NCI-H1092 (cell line): ENCODE measurements around the gene BET1L.
"Not testable (repeated sequence)": the region's sequence is repeated elsewhere in the genome, so short reads cannot be mapped to it uniquely, and the experiment has no call there.

Experiments
- DNase-seq: peaks from one replicate; lab custom pipeline; 2025; lab: John Stamatoyannopoulos, UW

Gene BET1L

GRCh38 chr11:227824-228379 is 20.7 kb upstream of the BET1L start:
- DNase-seq, result no peak

- DNase-seq, result no peak
Observed at GRCh38 chr11:225734-226453, 18.7 kb upstream of the BET1L start.

GRCh38 chr11:224424-224823 is 17.2 kb upstream of the BET1L start:
- DNase-seq, result no peak

- DNase-seq, result no peak
Observed at GRCh38 chr11:223884-224283, 16.7 kb upstream of the BET1L start.

- DNase-seq, result no peak
Observed at GRCh38 chr11:223026-223789, 16.0 kb upstream of the BET1L start.

DNA sequence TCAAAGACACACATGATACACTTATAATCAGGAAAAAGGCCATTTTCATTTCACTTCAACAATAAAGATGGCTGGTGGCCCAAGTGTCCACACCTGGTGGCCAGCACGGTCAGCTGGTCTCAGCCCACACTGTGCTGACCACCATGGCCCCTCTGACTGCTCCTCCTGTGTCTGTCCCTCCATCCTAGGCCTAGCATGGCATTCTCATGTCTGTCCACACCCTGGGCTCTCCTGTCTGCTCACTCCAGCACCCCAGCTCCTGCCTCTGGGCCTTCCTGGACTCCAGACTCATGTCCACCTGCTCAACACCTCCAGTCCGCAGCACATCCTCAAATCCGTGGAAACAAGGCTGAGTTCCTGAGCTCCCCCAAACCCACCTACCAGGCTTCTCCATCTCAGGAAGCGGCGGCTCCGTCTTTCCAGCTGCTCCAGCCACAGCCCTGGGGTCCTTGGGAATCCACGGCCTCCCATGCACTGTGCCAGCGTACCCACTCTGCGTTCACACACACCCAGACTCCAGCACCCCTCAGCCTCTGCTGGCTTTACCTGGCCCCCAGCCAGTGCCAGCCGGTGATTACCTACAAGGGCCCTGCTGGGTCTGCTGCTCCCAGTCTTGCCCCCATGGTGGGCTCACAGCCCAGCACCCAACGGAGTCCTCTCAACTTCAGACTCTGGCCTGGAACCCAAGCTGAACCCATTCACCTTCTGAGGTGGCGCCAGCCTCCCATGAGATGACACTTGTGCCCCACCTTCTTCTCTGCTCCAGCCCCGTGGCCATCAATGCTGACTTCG is 15.0 kb upstream of the BET1L start:
- no peak for DNase-seq

DNA sequence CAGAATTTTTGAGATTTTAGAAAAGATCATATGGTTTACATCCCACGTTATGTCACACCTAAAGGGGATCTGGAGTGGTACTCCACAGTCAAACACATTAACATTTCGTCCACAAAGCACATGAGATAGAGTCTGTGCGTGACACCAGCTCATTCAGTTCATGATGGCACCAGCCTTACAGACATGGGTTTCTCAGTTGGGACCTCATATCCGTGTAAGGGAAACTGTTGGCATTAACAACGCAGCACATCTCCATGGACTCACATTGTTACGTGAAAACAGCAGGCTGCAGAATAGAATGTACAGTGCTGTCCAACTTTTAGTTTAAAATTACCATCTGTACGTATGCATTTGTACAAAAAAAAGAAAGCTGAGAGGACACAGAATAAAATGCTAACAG is 14.3 kb upstream of the BET1L start:
- no peak for DNase-seq

GRCh38 chr11:220641-221215 is 13.5 kb upstream of the BET1L start:
- not testable (repeated sequence) for DNase-seq

DNA sequence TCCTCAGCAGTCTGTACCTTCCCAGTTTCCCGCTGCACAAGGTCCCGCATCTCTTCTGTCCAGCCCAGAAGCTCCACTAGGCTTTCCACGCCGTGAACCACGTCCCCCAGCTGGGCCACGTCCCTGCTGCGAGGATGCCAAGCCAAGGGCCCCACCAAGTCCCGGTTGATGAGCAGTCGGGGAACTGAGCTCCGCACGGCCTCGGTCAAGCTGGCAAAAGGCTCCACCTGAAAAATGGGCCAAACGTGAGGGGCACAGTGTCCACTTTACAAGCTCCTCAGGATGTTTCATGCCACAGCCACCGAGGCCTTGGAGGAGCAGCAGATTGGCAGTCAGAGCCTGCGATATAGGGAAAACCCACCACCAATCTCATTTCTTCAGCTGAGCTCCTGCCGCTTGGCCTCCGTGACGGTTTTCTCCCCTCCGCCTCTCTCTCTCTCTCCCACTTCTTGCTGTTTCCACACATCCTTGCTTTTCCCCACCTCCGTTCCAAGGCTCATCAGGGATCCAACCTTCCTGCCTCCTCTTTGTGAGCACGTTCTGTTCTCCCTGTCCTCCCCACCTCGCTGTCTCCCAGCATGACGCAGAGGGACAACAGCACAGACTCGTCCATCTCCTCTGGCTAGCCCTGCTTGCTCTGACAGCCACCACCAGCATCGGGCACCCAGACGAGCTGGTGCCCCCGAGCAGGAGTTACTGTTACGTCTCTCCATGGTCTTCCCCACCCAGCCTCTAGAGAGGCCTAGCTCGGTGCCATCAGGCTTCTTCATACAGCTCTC is 11.8 kb upstream of the BET1L start:
- DNase-seq, result no peak

DNA sequence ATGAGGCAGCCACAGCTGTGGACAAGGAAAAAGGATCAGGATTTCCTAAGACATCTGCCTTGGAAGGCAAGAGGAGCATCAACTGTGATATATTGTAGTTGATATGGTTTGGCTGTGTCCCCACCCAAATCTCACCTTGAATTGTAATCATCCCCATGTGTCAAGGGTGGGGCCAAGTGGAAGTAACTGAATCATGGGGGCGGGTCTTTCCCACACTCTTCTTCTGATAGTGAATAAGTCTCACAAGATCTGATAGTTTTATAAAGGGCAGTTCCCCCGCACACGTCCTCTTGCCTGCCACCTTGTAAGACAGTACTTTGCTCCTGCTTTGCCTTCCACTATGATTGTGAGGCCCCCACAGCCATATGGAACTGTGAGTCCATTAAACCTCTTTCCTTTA is 10.5 kb upstream of the BET1L start:
- no peak for DNase-seq

- DNase-seq, result no peak
Observed at GRCh38 chr11:216081-216974, 9.1 kb upstream of the BET1L start.

DNA sequence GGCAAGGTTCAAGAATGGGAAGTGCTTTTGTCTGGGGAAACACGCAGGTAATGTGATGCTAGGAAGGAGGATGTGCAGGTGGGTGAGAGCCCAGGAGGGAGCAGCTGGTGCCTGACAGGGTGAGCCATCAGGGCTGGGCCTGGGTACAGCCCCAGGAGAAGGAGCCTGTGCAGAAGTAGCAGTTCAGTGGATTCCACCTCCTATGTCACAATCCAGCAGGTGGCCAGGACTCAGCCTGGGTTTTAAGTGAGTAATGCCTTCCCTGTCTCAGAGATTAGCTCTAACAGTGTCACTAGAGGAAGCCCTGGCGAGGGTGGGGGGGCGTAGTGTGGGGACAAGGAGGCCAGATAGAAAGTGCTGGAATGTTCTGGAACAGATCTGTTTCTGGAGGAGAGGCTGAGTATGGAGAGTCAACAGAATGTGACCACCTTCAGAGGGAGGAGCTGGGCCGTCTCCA is 8.4 kb upstream of the BET1L start:
- no peak for DNase-seq

DNA sequence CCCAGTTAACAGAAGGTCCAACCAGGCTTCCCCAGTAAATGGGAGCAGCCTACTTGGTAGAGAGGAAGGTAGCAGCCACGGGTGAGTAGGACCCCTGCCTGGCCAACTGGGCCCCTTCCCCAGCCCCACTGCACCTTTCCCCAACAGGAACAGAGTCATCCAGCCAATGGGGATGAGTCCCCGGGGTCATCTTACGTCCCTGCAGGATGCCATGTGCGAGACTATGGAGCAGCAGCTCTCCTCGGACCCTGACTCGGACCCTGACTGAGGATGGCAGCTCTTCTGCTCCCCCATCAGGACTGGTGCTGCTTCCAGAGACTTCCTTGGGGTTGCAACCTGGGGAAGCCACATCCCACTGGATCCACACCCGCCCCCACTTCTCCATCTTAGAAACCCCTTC is 6.9 kb upstream of the BET1L start:
- DNase-seq, result no peak

DNA sequence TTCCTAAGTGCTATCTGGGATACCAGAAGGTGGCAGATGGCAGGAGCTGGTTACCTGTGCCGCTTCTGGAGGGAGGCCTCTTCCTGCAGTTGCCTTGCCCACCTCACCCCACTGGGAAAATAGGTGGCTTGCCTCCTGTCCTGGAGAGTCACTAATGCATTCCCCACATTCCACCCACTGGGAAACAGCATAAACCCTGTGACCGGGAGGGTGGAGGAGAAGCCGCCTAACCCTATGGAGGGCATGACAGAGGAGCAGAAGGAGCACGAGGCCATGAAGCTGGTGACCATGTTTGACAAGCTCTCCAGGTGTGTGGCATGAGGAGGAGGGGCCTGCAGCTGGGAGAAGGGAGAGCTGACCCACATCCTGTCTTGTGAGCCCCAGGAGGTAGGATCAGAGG is 5.9 kb upstream of the BET1L start:
- no peak for DNase-seq

DNA sequence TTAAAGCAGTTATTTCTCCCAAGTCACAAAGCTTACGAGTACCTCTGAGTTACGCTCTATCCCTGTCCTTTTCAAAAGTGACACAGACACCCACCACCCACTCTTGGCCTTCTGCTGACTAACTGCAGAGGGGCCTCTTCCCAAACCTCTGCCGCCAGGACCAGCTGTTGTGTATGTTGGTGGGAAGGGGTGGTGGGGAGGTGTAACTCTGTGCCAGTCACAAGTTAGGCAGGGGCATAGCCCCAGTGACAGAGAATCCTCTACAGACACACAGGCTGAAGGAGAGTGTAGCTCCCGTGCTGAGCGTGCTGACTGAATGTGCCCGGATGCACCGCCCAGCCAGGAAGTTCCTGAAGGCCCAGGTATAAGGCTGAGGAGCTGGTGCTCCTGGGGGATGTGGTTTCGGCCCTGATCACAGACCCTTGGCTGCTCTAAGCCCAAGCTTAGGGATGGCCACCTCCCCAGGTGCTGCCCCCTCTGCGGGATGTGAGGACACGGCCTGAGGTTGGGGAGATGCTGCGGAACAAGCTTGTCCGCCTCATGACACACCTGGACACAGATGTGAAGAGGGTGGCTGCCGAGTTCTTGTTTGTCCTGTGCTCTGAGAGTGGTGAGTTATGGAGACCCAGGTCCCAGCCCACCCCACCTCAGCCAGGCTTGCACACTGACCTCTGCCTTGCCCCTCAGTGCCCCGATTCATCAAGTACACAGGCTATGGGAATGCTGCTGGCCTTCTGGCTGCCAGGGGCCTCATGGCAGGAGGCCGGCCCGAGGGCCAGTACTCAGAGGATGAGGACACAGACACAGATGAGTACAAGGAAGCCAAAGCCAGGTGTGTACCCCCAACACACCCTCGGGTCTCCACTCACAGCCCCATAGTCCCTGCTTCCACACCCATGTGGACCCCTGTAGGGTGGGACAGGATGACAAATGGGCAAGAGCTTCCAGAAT is 5.2 kb upstream of the BET1L start:
- DNase-seq, result no peak

DNA sequence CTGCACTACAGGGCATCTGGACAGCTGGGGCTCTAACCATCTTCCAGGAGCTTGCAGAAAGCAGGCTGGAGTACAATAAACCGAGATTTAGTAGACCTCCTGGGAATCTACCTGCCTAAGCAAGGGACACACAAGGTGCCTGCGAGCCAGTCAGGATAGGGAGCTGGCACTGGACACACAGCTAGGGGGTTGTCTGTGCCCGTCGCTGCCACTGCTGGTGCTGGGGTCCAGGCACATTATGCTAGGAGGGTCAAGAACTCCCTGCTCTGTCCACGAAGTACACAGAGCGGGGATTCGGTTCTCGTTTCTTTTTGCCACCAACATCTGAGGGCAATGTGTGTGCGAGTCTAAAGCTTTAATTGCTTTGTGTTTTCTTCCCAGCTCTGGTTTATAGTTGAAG is 4.5 kb upstream of the BET1L start:
- no peak for DNase-seq

DNA sequence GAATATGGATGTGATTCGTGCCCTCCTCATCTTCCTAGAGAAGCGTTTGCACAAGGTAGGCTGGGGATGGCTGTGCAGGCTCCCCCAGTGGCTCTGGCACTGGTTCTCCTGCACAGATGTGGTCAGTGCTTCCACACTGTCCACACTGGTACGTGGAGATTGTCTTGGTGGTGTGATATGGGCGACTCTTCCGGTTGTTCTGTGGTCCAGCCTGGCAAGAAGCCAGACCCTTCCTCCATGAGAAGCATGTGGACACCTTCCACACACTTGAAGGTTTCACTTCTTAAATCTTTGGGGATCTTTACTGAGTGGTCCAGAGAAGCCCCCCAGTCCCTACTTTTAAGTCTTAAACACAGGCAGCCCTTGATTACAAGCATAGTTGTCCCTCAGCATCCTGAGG is 4.1 kb upstream of the BET1L start:
- DNase-seq, result no peak

DNA sequence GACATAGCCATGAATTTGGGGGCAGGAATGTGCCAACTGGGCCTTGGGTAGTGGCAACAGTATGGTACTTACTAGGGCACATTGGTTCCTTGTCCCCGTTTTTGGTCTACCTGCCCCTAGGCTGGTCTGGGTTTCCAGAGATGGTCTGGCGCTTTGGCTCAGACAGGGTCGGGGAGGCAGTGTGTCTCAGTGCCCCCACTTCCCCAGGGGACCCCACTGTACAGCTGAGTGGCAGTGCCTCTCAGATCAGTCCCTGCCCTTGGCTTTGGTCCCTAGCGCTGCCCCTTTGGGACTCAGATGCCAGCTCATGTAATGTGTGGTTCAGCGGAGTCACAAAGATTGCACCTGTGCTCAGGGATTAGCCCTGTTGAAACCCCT is 3.6 kb upstream of the BET1L start:
- no peak for DNase-seq

- no peak for DNase-seq
Observed at GRCh38 chr11:210122-210802, 3.1 kb upstream of the BET1L start.
